Left ventricle myocardium inferior (tissue), 1 donor: ENCODE measurements around the gene TM7SF3. TPM values are rescaled to one million over a fixed set of nuclear protein-coding genes. Genes with fewer than 3 reads are reported as not detected.

Experiments used
- DNase-seq: peaks from one replicate; pipeline ENCODE4 v3.0.0-alpha.2; 2020
- H3K27ac ChIP-seq: fragments of 200-600 bp; replicated peaks from 2 replicates; pipeline ENCODE4 v1.8.0; 2021
- H3K27me3 ChIP-seq: fragments of 200-600 bp; 2 replicates; pipeline ENCODE4 v1.8.0; 2021; ENCODE audit warnings: low read depth
- H3K36me3 ChIP-seq: fragments of 200-600 bp; 2 replicates; pipeline ENCODE4 v1.8.0; 2021
- H3K4me1 ChIP-seq: fragments of 200-600 bp; 2 replicates; pipeline ENCODE4 v1.8.0; 2021
- H3K4me3 ChIP-seq: fragments of 200-600 bp; 2 replicates; pipeline ENCODE4 v1.8.0; 2021; ENCODE audit warnings: mild to moderate bottlenecking, moderate library complexity
- H3K9me3 ChIP-seq: fragments of 200-600 bp; replicated peaks from 2 replicates; pipeline ENCODE4 v1.8.0; 2021
- intact Hi-C: fragments of 100-400 bp; cut with micrococcal nuclease; formaldehyde crosslinking; loops from one replicate; pipeline ENCODE4 v1.11.0; 2022
- total RNA-seq: library from RNA; stranded (reverse); fragmentation: NEBNext Ultra II Directional; extraction: Animal tissue kit (Norgen Biotek cat#: 25700); gene quantifications from one replicate; pipeline ENCODE4 v1.2.1, GENCODE V29; 2021
- TF ChIP-seq, protein P1 (sequence below): fragments of 200-600 bp; IDR thresholded peaks from 2 replicates; pipeline ENCODE4 v1.8.0; 2021; ENCODE audit warnings: antibody characterized with exemption, mild to moderate bottlenecking, borderline replicate concordance
- donor health status: DM: no; HTN: yes; CAD: no; lungs with severe emphysema.

Gene TM7SF3
- total RNA-seq, 1 donor from 2014 or later = 23.2 TPM

DNA sequence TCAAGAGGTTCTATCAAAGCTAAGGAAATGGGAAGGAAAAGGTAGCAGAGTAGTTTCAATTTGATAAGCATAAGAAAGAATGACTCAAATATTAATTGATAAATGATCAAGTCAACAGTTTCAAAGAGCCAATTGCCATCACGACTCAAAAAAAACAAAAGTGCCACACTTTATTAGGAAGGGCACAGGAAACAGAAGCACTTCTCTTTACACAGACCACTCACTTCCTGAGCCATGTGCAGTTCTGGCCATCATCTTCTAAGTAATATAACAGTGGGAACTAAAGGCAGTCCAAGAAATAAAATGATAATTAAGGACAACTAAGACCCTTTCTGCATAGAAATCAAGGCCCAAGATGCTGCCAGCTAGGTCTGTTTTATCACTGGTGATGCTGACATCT is 13.2 kb downstream of the TM7SF3 start:
- no peak for DNase-seq
- Histone ChIP-seq H3K27ac (no peak overlapping the region), H3K9me3 (no peaks in the 10 kb centered on the region), H3K4me1 (peaks cover 13% of the 10 kb centered on the region), H3K27me3 (no peaks in the 10 kb centered on the region), H3K36me3 (peaks cover 22% of the 10 kb centered on the region), H3K4me3 (no peak overlapping the region)
- TF ChIP-seq, protein P1, sequence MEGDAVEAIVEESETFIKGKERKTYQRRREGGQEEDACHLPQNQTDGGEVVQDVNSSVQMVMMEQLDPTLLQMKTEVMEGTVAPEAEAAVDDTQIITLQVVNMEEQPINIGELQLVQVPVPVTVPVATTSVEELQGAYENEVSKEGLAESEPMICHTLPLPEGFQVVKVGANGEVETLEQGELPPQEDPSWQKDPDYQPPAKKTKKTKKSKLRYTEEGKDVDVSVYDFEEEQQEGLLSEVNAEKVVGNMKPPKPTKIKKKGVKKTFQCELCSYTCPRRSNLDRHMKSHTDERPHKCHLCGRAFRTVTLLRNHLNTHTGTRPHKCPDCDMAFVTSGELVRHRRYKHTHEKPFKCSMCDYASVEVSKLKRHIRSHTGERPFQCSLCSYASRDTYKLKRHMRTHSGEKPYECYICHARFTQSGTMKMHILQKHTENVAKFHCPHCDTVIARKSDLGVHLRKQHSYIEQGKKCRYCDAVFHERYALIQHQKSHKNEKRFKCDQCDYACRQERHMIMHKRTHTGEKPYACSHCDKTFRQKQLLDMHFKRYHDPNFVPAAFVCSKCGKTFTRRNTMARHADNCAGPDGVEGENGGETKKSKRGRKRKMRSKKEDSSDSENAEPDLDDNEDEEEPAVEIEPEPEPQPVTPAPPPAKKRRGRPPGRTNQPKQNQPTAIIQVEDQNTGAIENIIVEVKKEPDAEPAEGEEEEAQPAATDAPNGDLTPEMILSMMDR = no peak
- intact Hi-C loops = no loop called here

DNA sequence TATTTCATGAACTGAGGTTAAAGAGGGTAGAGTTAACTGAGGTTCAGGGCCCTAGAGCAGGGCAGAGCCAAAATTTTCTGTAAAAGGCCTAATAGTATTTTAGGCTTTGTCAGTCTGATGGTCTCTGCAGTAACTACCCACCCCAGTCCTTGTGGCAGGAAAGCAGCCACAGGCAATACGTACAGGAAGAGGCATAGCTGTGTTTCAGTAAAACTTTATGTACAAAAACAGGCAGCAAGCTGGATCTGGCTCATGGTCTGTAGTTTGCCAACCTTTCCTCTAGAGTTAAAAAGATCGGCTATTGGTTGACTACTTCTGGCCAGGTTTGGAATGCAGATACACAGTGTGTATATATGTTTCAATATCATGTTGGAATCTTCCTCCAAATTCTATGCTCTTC is 17.2 kb downstream of the TM7SF3 start:
- no peaks in the 10 kb centered on the region for H3K27me3 ChIP-seq
- peaks cover 55% of the 10 kb centered on the region for H3K36me3 ChIP-seq

DNA sequence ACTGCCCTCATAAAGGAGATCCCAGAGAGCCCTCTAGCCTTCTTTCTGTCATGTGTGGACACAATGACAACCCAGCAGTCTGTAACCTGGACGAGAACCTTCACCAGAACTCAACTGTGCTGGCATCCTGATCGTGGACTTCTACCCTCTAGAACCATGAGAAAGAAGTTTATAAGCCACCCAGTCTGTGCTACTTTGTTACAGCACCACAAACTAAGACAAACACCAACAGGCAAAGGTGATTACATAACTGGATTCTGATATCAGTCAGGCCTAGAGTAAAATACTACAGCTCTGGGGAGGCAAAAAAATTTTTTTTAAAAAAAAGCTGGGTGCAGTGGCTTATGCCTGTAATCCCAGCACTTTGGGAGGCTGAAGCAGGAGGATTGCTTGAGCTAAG is 18.5 kb downstream of the TM7SF3 start:
- H3K9me3 ChIP-seq = no peaks in the 10 kb centered on the region
- H3K4me1 ChIP-seq = no peaks in the 10 kb centered on the region
- H3K4me3 ChIP-seq = no peak overlapping the region
- no peaks in the 10 kb centered on the region for H3K27me3 ChIP-seq
- no peak overlapping the region for H3K27ac ChIP-seq
- no peak for DNase-seq
- intact Hi-C loops = no loop called here
- peaks cover 54% of the 10 kb centered on the region for H3K36me3 ChIP-seq
- TF ChIP-seq, protein P1 = no peak

More for the DNA sequence above, 17.2 kb downstream of the TM7SF3 start:
- Histone ChIP-seq H3K4me1 (peaks cover 7% of the 10 kb centered on the region), H3K9me3 (no peaks in the 10 kb centered on the region), H3K27ac (no peak overlapping the region), H3K4me3 (no peak overlapping the region)
- no peak for DNase-seq
- TF ChIP-seq, protein P1 = no peak
- intact Hi-C loops = no loop called here

DNA sequence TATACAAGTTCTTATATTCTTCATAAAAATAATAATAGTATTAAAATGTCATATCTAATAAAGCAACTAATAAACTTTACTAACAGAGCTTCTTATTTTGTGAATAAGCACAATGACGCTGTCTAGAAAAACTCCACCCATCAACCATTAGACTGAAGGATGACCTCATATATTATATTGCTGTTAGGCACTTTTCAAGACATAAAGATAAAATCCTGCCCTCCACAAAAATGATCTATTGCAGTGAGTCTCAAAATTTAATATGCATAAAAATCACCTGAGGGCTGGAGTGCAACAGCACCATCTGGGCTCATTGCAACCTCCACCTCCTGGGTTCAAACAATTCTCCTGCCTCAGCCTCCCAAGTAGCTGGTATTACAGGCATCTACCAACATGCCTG is 20.1 kb downstream of the TM7SF3 start:
- intact Hi-C loops = no loop called here
- TF ChIP-seq, protein P1 = no peak
- no peaks in the 10 kb centered on the region for H3K4me1 ChIP-seq
- H3K4me3 ChIP-seq = no peak overlapping the region
- no peak overlapping the region for H3K27ac ChIP-seq
- no peak for DNase-seq
- no peaks in the 10 kb centered on the region for H3K9me3 ChIP-seq
- H3K27me3 ChIP-seq = no peaks in the 10 kb centered on the region
- H3K36me3 ChIP-seq = peaks cover 56% of the 10 kb centered on the region

DNA sequence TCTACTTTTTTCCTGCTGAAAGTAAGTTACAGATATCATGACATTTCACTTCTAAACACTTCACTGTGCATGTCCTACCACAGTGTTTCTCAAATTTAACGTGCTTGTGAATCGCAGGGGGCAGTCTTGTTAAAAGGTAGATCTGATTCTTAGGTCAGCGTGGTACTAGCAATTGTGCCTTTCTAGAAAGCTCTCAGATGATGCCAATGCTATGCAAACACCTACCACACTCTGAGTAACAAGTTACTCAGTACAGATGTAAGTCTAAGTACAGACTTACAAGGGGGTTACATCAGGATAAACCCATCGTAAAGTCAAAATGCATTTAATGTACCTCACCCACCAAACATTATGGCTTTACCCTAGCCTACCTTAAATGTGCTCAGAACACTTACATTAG is 22.4 kb downstream of the TM7SF3 start:
- intact Hi-C loops = no loop called here
- Histone ChIP-seq H3K36me3 (peaks cover 44% of the 10 kb centered on the region), H3K4me1 (peaks cover 13% of the 10 kb centered on the region), H3K27me3 (no peaks in the 10 kb centered on the region), H3K4me3 (no peak overlapping the region), H3K9me3 (no peaks in the 10 kb centered on the region), H3K27ac (no peak overlapping the region)
- no peak for DNase-seq
- TF ChIP-seq, protein P1 = no peak

DNA sequence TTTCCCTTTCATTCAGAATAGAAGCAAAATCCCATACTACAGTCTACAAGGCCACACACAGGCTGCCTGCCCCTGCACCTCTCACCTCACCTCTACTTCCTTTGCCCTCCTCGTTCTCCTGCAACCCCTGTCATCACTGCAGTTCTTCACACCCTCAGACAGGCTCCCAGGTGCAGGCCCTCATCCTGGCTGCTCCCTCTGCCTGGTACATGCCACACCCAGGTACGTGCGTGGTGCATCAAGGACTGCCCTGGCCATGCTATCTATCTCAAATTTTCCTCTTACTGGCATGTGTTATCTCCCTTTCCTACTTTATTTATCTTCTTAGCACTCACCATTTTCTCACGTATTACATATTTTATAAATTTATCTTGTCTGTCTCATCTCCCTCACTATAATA is 24.3 kb downstream of the TM7SF3 start:
- H3K36me3 ChIP-seq = peaks cover 30% of the 10 kb centered on the region
- intact Hi-C loops = no loop called here

More for the DNA sequence above, 24.3 kb downstream of the TM7SF3 start:
- TF ChIP-seq, protein P1 = no peak
- no peak overlapping the region for H3K4me3 ChIP-seq
- DNase-seq = no peak
- H3K4me1 ChIP-seq = peaks cover 15% of the 10 kb centered on the region
- no peak overlapping the region for H3K27ac ChIP-seq
- H3K9me3 ChIP-seq = no peaks in the 10 kb centered on the region
- H3K27me3 ChIP-seq = no peaks in the 10 kb centered on the region
